Adrenal gland (tissue), 12 donors: ENCODE data around the gene SOX4. TPM values are rescaled to one million over a fixed set of nuclear protein-coding genes. Genes with fewer than 3 reads are reported as not detected.

ENCODE experiments used
- DNase-seq, 7 donors: peaks; one replicate each; pipeline ENCODE4 v3.0.0-alpha.2; 2019 to 2020
- H3K27ac ChIP-seq, 5 donors: fragments of 200-600 bp; sonication (generic) in 4 of 5; 1 replicate in 3 of 5; 2 replicates in 2 of 5; pipeline versions ENCODE4 v1.5.1 to v1.8.0; 2016 to 2020; ENCODE audit warnings: mild to moderate bottlenecking in 1 of 5
- H3K27me3 ChIP-seq: fragments of 200-600 bp; 2 replicates; pipeline ENCODE4 v1.8.0; 2021
- H3K36me3 ChIP-seq, 2 donors: fragments of 200-600 bp; replicated peaks in 1 of 2; 1 replicate in 1 of 2; 2 replicates in 1 of 2; pipeline versions ENCODE4 v1.5.1 to v1.8.0; 2018 to 2022
- H3K4me1 ChIP-seq, 2 donors: fragments of 200-600 bp; replicated peaks in 1 of 2; 1 replicate in 1 of 2; 2 replicates in 1 of 2; pipeline versions ENCODE4 v1.5.1 to v1.8.0; 2018 to 2021
- H3K4me3 ChIP-seq, 4 donors: fragments of 200-600 bp; sonication (generic) in 3 of 4; one replicate each; pipeline ENCODE4 v1.5.1; 2016 to 2018
- H3K9me3 ChIP-seq, 3 donors: fragments of 200-600 bp; sonication (generic) in 1 of 3; replicated peaks in 1 of 3; 1 replicate in 2 of 3; 2 replicates in 1 of 3; pipeline versions ENCODE4 v1.5.1 to v1.8.0; 2016 to 2021
- POLR2A ChIP-seq, 2 donors: fragments of 450-650 bp; IDR thresholded peaks; one replicate each; pipeline ENCODE4 v1.6.1; 2017; ENCODE audit warnings: antibody characterized with exemption in 2 of 2, mild to moderate bottlenecking in 2 of 2, moderate library complexity in 1 of 2
- WGBS, 4 donors: extraction: QIAGEN DNeasy Blood & Tissue Kit in 2 of 4; methylation state at CpG; one replicate each; pipeline versions ENCODE4 v1.1.5 to v1.1.7; 2013 to 2017; 5-methylcytosine and 5-hydroxymethylcytosine counted together
- intact Hi-C, 2 donors: fragments of 100-400 bp; cut with DNase I; formaldehyde crosslinking; loops; one replicate each; pipeline versions ENCODE4 v1.14.1 to v1.15.0; 2022 to 2023
- polyA plus RNA-seq, 3 donors: library from polyadenylated mRNA; stranded (reverse); fragments of 200-250 nt in 2 of 3; fragments of 350-450 nt in 1 of 3; fragmentation: Illumina TruSeq in 1 of 3; extraction: RNeasy Lipid Tissue Mini Kit (QIAGEN cat#74804) in 1 of 3; gene quantifications; one replicate each; pipeline ENCODE4 v1.2.3, GENCODE V29; 2013 to 2014
- total RNA-seq, 9 donors: library from RNA; depleted of rRNA in 4 of 9; stranded (reverse); fragments of >200 nt in 4 of 9; fragments of 120-200 nt in 1 of 9; fragmentation: NEBNext Ultra II Directional in 1 of 9; extraction: Animal tissue kit (Norgen Biotek cat#: 25700) in 1 of 9; gene quantifications; one replicate each; pipeline versions ENCODE4 v1.1.0 to v1.2.4, GENCODE V29; 2013 to 2023
- TF ChIP-seq, protein P1 (sequence below), 6 experiments: fragments of 450-650 bp in 4 of 6; fragments of 200-600 bp in 2 of 6; sonication (generic) in 1 of 6; IDR thresholded peaks; 1 replicate in 5 of 6; 2 replicates in 1 of 6; pipeline versions ENCODE4 v1.5.1 to v1.8.0; 2016 to 2021; ENCODE audit warnings: antibody characterized with exemption in 6 of 6, mild to moderate bottlenecking in 2 of 6, moderate library complexity in 1 of 6
- donor health status: healthy with polysubstance abuse.
- donor health status: Bipolar disorder and iron deficiency.
- donor health status: DM: yes; HTN: yes; CAD: no.
- donor health status: DM: no; HTN: no; CAD: no.
- donor health status: DM: no; HTN: no; CAD: no.
- donor health status: DM: yes; HTN: yes; CAD: no.

Gene SOX4
- total and polyA plus RNA-seq, 12 donors: 1.6 to 12.8 (median 6.6) TPM

DNA sequence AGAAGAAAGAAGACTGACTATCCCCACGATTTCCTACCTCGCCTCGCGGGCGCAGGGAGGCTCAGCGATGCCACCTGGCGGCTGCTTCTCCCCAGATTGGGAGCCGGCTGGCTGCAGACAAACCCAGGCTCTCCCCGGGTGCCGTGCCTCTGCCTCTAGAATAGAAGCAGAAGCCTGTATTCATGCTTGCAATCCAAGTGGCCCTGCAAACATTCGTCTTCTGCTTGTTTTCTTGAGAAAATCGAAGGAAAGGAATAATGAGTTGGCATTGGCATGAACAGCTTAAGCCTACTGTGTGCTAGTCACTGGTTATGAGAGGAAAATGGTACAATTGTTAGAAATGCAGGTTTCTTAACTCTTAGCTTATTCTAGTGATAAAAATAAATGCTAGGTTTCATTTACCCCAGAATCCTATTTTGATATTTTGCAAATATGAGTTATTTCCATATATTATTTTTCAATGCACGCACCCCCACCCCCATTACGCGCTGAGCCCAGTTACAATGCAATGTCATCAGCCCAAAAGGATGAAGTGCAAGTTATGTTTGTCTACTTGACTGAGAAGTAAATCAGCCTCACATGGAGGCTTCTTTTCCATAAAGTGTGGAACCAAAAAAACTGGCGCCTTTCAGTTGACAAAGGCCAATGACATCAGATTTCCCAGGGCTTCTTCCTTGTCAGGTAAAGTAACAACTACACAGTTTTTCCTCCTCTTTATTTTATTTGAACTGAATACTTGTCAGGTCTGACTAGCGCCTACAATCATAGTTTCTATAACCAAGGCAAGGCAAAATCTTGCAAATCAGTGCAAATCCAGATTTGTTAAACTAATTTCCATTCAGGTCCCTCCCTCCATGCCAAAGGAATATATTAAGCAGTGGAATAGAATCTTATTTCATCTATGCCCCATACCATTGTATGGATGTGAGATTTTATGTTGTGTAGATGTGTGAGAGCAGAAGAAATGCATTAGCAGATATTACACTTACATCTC, 3.9 kb upstream of the SOX4 start:
- intact Hi-C loops: loop anchor here in 1 of 2 donors (5.0 kb wide), 1 partner anchor 1027 kb away; no protein-coding TSS in a partner anchor
- H3K36me3 ChIP-seq: no peaks in the 10 kb centered on the region
- no peaks in the 10 kb centered on the region for H3K9me3 ChIP-seq
- H3K4me1 ChIP-seq: peaks cover 5 to 7% of the 10 kb centered on the region in 2 donors
- H3K4me3 ChIP-seq: peak overlapping the region in 2 of 4 donors; percentile 39 to 73
- peak; percentile 78 to 95 (median 90) for DNase-seq
- H3K27ac ChIP-seq: peak overlapping the region in 3 of 5 donors; percentile 50 to 75 (median 56)
- H3K27me3 ChIP-seq: no peaks in the 10 kb centered on the region
- 24 to 40% (median 27%) methylated on average over 11 to 17 of the region's 17 CpGs for WGBS, 4 donors
- TF ChIP-seq, protein P1, sequence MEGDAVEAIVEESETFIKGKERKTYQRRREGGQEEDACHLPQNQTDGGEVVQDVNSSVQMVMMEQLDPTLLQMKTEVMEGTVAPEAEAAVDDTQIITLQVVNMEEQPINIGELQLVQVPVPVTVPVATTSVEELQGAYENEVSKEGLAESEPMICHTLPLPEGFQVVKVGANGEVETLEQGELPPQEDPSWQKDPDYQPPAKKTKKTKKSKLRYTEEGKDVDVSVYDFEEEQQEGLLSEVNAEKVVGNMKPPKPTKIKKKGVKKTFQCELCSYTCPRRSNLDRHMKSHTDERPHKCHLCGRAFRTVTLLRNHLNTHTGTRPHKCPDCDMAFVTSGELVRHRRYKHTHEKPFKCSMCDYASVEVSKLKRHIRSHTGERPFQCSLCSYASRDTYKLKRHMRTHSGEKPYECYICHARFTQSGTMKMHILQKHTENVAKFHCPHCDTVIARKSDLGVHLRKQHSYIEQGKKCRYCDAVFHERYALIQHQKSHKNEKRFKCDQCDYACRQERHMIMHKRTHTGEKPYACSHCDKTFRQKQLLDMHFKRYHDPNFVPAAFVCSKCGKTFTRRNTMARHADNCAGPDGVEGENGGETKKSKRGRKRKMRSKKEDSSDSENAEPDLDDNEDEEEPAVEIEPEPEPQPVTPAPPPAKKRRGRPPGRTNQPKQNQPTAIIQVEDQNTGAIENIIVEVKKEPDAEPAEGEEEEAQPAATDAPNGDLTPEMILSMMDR (IDR thresholded peaks at IDR 0.05): peak; percentile 73 to 93 (median 88)
- no peak for TF ChIP-seq POLR2A (IDR thresholded peaks at IDR 0.05)

DNA sequence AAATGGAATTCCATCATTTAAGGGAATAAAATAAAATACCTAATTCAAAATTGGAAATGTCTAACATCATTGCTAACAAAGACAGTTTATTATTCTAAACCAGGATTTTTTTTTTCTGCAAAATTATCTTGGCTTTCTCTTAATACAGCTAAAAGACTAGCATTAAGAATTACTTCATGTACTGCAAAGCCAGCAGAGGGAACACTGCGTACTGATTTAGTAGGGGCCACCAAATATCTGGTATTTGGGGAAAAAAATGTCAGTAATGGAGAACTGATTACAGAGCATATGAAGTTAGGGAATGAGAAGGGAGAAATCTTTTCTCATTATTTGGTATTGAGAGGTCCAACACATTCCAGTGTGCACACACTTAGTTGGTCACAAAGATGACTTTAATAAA, 3.2 kb upstream of the SOX4 start:
- H3K4me3 ChIP-seq: no peak overlapping the region
- peaks cover 5 to 7% of the 10 kb centered on the region in 2 donors for H3K4me1 ChIP-seq
- no peaks in the 10 kb centered on the region for H3K27me3 ChIP-seq
- no peaks in the 10 kb centered on the region for H3K36me3 ChIP-seq
- H3K9me3 ChIP-seq: no peaks in the 10 kb centered on the region
- no peak for DNase-seq
- intact Hi-C loops: no loop called here
- WGBS, 4 donors: 81 to 96% (median 89%) methylated on average over 1 of the region's 1 CpG
- H3K27ac ChIP-seq: no peak overlapping the region
- TF ChIP-seq, protein P1 (IDR thresholded peaks at IDR 0.05): no peak
- no peak for TF ChIP-seq POLR2A (IDR thresholded peaks at IDR 0.05)

DNA sequence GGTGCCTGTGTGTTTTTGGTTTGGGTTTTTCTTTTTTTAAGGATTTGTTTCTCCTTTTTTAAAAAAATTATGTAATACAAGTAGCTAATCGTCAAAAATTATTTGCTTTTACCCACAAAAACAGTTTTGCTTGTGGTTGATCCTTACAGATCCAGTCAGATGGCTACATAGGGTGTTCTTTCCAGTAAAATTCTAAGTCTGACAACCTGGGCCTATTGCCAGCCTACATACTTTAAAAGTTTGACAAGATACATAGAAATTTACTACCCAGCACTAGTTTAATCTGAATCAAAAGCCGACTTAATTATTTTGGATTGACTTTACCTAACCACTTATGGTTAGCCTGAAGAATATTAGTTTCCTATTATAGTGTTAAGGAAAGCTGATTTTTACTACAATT, 2.1 kb upstream of the SOX4 start:
- DNase-seq: no peak
- no peak overlapping the region for H3K4me3 ChIP-seq
- no peak overlapping the region for H3K27ac ChIP-seq
- no peaks in the 10 kb centered on the region for H3K36me3 ChIP-seq
- intact Hi-C loops: no loop called here
- H3K27me3 ChIP-seq: no peaks in the 10 kb centered on the region
- no peaks in the 10 kb centered on the region for H3K9me3 ChIP-seq
- H3K4me1 ChIP-seq: peaks cover 5 to 7% of the 10 kb centered on the region in 2 donors
- no peak for TF ChIP-seq POLR2A (IDR thresholded peaks at IDR 0.05)
- TF ChIP-seq, protein P1 (IDR thresholded peaks at IDR 0.05): no peak
- WGBS, 4 donors: 72 to 88% (median 81%) methylated on average over 2 of the region's 2 CpGs

DNA sequence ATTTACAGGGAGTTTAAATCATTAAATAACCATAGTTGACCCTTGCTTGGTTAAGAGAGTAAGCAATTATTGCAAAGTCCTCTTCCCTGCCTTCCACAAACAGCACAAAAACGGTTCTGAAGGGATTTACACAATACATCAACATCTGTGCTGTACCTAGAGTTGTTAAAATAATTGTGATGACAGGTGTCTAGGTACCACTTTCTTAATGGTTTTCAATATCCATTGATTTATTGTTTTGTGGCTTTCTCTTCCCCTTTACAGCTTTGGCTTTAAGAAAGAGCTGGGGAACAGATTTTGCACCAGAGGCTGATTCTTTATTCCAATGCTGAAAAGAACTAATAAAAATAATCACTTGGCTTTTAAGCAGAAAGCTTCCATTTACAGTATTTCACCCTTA, 598 bp upstream of the SOX4 start:
- peak overlapping the region in 1 of 4 donors; percentile 62 for H3K4me3 ChIP-seq
- H3K27me3 ChIP-seq: no peaks in the 10 kb centered on the region
- peak overlapping the region in 1 of 5 donors; percentile 88 for H3K27ac ChIP-seq
- peaks cover 5 to 11% of the 10 kb centered on the region in 2 donors for H3K4me1 ChIP-seq
- WGBS, 4 donors: 0 to 11% (median 3%) methylated on average over 1 of the region's 1 CpG
- intact Hi-C loops: no loop called here
- DNase-seq: no peak
- no peaks in the 10 kb centered on the region for H3K36me3 ChIP-seq
- TF ChIP-seq, protein P1 (IDR thresholded peaks at IDR 0.05): no peak
- TF ChIP-seq POLR2A (IDR thresholded peaks at IDR 0.05): no peak
- H3K9me3 ChIP-seq: no peaks in the 10 kb centered on the region
